Gastroesophageal sphincter (tissue), 3 donors: ENCODE measurements around the gene APCS.

Experiments used
- POLR2A ChIP-seq, 2 donors: fragments of 450-650 bp; IDR thresholded peaks; one replicate each; pipeline ENCODE4 v1.6.1; 2017; ENCODE audit warnings: antibody characterized with exemption in 2 of 2, mild to moderate bottlenecking in 2 of 2, moderate library complexity in 1 of 2
- POLR2AphosphoS5 ChIP-seq: sonication (generic); formaldehyde crosslinking; IDR thresholded peaks from one replicate; pipeline ENCODE4 v1.6.1; 2017; ENCODE audit warnings: antibody characterized with exemption
- TF ChIP-seq, protein P1 (sequence below), 4 experiments: fragments of 200-600 bp in 2 of 4; fragments of 450-650 bp in 2 of 4; sonication (generic) in 1 of 4; IDR thresholded peaks; one replicate each; pipeline ENCODE4 v1.5.1; 2017 to 2019; ENCODE audit warnings: antibody characterized with exemption in 4 of 4, mild to moderate bottlenecking in 2 of 4, moderate library complexity in 2 of 4

DNA sequence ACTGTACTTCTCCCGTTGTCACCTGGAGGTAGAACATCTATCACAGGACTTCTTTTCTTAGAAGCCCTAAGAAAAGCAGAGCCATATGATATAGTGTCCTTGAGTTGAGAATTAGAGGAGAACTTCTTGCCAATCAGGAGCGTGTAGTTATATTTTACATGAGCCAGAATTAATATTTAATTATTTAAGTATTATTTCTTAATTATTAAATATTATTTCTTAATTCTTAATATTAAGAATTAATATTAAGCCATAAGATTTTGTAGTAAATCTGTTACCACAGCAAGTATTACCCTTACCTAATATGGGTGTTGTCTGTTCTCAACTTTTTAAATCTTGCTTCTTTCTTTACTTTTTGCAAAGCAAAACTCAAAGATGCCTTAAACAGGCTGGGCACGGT, 10.2 kb upstream of the APCS start:
- TF ChIP-seq, protein P1, sequence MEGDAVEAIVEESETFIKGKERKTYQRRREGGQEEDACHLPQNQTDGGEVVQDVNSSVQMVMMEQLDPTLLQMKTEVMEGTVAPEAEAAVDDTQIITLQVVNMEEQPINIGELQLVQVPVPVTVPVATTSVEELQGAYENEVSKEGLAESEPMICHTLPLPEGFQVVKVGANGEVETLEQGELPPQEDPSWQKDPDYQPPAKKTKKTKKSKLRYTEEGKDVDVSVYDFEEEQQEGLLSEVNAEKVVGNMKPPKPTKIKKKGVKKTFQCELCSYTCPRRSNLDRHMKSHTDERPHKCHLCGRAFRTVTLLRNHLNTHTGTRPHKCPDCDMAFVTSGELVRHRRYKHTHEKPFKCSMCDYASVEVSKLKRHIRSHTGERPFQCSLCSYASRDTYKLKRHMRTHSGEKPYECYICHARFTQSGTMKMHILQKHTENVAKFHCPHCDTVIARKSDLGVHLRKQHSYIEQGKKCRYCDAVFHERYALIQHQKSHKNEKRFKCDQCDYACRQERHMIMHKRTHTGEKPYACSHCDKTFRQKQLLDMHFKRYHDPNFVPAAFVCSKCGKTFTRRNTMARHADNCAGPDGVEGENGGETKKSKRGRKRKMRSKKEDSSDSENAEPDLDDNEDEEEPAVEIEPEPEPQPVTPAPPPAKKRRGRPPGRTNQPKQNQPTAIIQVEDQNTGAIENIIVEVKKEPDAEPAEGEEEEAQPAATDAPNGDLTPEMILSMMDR (IDR thresholded peaks at IDR 0.05) = no peak
- no peak for TF ChIP-seq POLR2AphosphoS5
- no peak for TF ChIP-seq POLR2A (IDR thresholded peaks at IDR 0.05)
